ENCODE data around the gene MAFG.
"Not testable (repeated sequence)": the region's sequence is repeated elsewhere in the genome, so short reads cannot be mapped to it uniquely, and the experiment has no call there.

Gene MAFG

DNA sequence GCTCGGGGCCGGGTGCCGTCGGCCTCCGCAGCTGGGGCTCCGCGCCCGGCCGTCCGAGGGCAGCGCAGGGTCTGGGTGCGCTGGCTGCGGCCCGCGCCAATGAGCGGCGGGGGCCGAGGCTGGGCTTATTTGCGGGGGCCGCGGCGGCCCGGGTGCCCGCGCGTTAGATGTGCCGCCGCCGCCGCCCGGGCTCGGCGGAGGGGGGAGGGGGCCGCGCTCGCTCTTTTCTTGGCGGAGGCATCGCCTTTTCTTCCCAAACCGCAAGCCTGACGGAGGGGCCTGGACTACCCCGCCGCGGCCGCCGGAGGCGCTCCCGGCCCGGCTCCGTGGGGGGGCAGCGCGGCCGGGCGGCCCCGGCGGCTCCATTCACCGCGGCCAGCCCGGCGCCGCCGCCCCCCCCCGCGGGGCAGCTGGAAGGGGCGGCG, 33.6 kb upstream of the MAFG start, which contains the start of gene NOTUM:
TSS of gene NOTUM (minus strand) at position 101 of the 425 bp plus-strand sequence. CDS start 278 bp downstream, outside the sequence.
- H3K4me3 Mint-ChIP-seq, result no peak within 1 kb of the TSS
- H3K4me1 Mint-ChIP-seq, result peaks cover 13% of the 10 kb centered on the region
- peaks cover 3% of the 10 kb centered on the region for H3K27me3 Mint-ChIP-seq
- no peaks in the 10 kb centered on the region for H3K36me3 Mint-ChIP-seq
- no peak within 1 kb of the TSS for H3K27ac Mint-ChIP-seq
- no peaks in the 10 kb centered on the region for H3K9me3 Mint-ChIP-seq

- Mint-ChIP-seq H3K27ac (no peak overlapping the region), H3K4me1 (peaks cover 13% of the 10 kb centered on the region), H3K36me3 (no peaks in the 10 kb centered on the region), H3K4me3 (no peak overlapping the region), H3K9me3 (no peaks in the 10 kb centered on the region), H3K27me3 (peaks cover 3% of the 10 kb centered on the region)
These were observed 32.8 kb upstream of the MAFG start for GRCh38 chr17:81960130-81960958.

- Mint-ChIP-seq H3K4me3 (no peak overlapping the region), H3K4me1 (peaks cover 8% of the 10 kb centered on the region), H3K36me3 (no peaks in the 10 kb centered on the region), H3K27me3 (peaks cover 3% of the 10 kb centered on the region), H3K9me3 (no peaks in the 10 kb centered on the region), H3K27ac (no peak overlapping the region)
These were observed 32.0 kb upstream of the MAFG start for GRCh38 chr17:81959362-81960129.

DNA sequence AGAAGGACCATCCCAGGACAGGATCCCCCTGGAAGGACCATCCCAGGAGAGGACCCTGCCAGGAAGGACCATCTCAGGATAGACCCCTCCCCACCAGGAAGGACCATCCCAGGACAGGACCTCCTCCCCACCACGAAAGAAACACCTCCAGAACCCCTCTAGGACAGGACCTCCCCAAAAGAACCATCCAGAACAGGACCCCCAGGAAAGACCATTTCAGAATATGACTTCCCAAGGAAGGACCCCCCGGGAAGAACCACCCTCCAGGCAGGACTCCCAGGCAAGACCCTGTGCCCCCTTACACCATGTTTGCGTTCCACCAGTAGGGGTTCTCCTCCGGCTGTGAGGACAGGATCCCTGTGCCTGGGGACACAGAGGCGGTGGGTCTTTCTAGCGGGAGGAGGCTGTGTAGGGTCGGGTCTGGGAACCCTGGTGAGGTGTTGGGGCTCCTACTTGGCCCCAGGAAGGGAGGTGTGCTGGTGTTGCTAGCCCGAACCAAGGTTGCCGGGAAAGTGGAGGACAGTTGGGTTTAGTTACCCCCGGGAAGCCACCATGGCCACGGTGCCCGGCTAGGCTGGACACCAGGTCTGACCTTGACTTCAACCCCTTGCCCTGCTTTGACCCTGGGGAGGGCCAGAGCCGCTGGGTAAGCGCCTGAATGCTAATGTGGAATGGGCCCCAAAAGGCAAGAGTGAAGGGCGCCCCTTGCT, 31.3 kb upstream of the MAFG start:
- Mint-ChIP-seq H3K4me1 (peaks cover 4% of the 10 kb centered on the region), H3K36me3 (no peaks in the 10 kb centered on the region), H3K9me3 (no peaks in the 10 kb centered on the region), H3K27ac (no peak overlapping the region), H3K4me3 (peak overlapping the region; percentile 64), H3K27me3 (peaks cover 3% of the 10 kb centered on the region)

DNA sequence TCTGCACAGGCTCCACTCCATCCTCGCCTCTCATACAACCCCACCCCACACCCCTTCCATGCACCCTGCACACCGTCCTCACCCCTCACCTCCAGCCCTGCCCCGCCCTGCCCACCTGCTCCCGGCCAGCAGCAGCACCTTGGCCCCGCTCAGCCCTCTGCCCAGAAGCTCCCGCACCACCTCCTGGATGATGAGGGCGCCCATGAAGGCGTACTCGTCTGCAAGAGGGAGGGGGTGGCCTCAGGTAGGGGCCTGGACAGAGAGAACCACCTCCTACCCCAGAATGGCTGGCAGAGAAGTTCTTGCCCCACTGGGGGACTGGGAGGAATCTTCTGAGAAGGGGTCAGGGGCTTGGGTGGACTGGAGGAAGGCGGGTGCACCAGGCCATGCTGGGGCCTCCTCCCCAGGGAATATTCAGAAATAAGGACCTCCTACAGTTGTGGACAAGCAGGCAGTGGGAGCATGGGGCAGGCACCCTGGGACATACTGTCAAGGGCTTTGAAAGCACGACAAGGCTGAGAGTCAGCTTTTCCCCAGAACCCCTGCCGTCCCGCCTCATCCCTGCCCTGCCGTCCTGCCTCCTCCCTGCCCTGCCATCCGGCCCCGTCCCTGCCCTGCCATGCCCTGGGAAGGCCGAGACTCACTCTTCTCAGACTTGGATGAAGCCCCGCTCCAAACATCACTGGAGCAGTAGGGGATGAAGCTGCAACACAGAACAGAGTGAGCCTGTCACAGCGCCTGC, 30.3 kb upstream of the MAFG start:
- Mint-ChIP-seq H3K9me3 (no peaks in the 10 kb centered on the region), H3K4me1 (peaks cover 4% of the 10 kb centered on the region), H3K27me3 (peaks cover 3% of the 10 kb centered on the region), H3K4me3 (no peak overlapping the region), H3K27ac (peak overlapping the region; percentile 39), H3K36me3 (no peaks in the 10 kb centered on the region)

DNA sequence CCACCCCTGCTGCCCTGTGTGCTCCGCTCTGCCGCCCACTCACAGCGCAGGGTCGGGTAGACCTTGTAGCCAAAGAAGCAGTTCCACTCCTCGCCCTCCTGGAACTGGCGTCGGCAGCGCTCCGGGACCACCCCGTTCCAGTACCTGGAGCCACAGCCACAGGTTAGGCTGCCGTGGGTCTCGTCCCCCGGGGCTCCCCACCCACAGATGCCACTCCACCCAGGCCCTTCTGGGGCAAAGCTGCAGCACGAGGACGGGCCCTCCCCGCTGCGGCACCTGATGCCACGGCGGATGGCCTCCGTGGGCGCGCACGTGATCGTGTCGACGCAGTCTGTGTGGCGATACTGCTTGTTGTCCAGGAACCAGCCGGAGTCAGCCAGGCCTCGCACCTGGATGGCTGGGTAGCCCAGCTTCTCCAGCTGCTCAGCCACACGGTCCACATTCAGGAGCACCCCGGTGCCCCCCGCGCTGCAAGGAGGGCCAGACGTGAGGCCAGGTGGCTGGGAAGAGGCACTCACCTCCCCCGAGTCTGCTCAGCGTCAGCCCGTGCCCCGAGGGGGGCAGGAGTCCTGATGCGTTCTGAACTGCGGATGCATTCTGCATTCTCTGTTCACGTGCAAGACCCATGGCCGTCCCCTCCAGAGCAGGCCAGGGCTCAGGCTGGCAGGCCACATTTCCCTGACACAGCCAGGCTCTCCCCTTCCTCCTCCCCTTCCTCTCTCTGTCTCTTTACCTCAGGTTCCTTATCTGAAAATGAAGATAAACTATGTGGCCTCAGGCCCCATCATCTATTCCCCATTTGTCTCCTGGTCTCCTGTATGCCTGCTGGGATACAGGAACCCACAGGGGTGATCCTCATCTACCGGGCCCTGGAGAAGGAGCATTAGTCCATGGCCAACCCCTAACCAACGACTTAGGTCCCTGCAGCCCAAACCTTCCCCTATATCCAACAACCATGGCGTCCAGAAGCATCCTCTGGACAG, 29.4 kb upstream of the MAFG start:
- Mint-ChIP-seq H3K9me3 (no peaks in the 10 kb centered on the region), H3K4me3 (no peak overlapping the region), H3K27ac (peak overlapping the region; percentile 39), H3K36me3 (no peaks in the 10 kb centered on the region), H3K27me3 (peaks cover 3% of the 10 kb centered on the region), H3K4me1 (peaks cover 4% of the 10 kb centered on the region)

GRCh38 chr17:81955756-81956544, 28.4 kb upstream of the MAFG start:
- H3K4me1 Mint-ChIP-seq, result peaks cover 4% of the 10 kb centered on the region
- peaks cover 3% of the 10 kb centered on the region for H3K27me3 Mint-ChIP-seq
- H3K9me3 Mint-ChIP-seq, result no peaks in the 10 kb centered on the region
- no peaks in the 10 kb centered on the region for H3K36me3 Mint-ChIP-seq
- no peak overlapping the region for H3K4me3 Mint-ChIP-seq
- no peak overlapping the region for H3K27ac Mint-ChIP-seq

DNA sequence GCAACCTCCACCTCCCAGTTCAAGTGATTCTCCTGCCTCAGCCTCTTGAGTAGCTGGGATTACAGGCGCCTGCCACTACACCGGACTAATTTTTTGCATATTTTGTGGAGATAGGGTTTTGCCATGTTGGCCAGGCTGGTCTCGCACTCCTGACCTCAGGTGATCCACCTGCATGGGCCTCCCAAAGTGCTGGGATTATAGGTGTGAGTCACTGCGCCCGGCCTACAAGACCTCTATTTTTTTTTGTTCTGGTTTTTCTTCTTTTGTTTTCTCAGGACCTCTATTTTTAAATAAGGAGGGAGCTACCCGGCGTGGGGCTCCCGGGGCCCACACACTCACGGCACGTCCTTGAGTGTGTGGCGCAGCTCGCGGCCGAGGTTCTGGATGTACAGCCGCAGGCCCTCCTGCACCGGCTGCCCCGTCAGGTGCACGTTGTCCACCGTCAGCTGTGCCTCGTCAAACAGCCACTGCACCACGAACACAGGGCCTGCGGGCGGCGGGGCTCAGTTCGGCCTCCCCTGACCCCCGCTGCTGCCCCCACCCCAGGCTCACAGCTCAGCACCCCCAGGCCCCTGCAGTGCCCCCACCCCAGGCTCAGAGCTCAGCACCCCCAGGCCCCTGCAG, 27.6 kb upstream of the MAFG start:
- H3K4me3 Mint-ChIP-seq, result no peak overlapping the region
- H3K9me3 Mint-ChIP-seq, result no peaks in the 10 kb centered on the region
- peaks cover 4% of the 10 kb centered on the region for H3K4me1 Mint-ChIP-seq
- H3K27ac Mint-ChIP-seq, result no peak overlapping the region
- H3K36me3 Mint-ChIP-seq, result no peaks in the 10 kb centered on the region
- peaks cover 3% of the 10 kb centered on the region for H3K27me3 Mint-ChIP-seq

- peaks cover 4% of the 10 kb centered on the region for H3K4me1 Mint-ChIP-seq
- peaks cover 3% of the 10 kb centered on the region for H3K27me3 Mint-ChIP-seq
- no peak overlapping the region for H3K4me3 Mint-ChIP-seq
- no peaks in the 10 kb centered on the region for H3K9me3 Mint-ChIP-seq
- no peak overlapping the region for H3K27ac Mint-ChIP-seq
- no peaks in the 10 kb centered on the region for H3K36me3 Mint-ChIP-seq
These were observed 26.9 kb upstream of the MAFG start for GRCh38 chr17:81954131-81955057.

DNA sequence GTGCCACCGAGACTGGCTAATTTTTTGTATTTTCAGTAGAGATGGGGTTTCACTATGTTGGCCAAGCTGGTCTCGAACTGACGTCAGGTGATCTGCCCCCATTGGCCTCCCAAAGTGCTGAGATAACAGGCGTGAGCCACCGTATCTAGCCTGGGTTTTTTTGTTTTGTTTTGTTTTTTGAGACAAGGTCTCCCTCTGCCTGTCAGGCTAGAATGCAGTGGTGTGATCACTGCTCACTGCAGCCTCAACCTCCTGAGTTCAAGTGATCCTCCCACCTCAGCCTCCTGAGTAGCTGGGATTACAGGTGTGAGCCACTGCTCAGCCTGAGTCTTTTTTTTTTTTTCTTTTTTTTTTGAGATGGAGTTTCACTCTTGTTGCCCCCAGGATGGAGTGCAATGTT, 25.9 kb upstream of the MAFG start:
- not testable (repeated sequence) for H3K27me3 Mint-ChIP-seq, H3K9me3 Mint-ChIP-seq, H3K4me3 Mint-ChIP-seq, H3K36me3 Mint-ChIP-seq, H3K27ac Mint-ChIP-seq, H3K4me1 Mint-ChIP-seq

DNA sequence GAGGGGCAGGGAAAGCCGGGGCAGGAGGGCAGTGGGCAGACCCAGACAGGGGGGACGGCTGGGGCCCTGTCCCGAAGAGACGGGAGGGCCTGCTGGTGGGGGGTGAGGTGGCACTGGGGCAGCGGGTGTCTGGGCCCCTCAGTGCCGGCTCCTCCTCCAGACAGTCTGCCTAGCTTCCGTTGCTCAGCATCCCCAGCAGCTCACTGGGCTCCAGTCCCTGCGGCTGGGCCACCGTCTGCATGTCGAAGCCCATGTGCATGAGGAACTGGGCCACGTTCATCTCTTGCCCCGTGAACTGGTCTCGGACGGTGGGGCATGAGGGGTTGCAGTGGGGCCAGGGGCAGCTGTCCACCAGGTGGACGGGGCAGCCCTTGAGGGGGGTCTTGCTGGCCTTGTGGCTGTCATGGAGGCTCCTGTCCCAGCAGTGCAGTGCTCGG, 25.3 kb upstream of the MAFG start:
- H3K36me3 Mint-ChIP-seq, result no peaks in the 10 kb centered on the region
- no peaks in the 10 kb centered on the region for H3K4me1 Mint-ChIP-seq
- no peak overlapping the region for H3K27ac Mint-ChIP-seq
- H3K9me3 Mint-ChIP-seq, result no peaks in the 10 kb centered on the region
- H3K4me3 Mint-ChIP-seq, result no peak overlapping the region
- H3K27me3 Mint-ChIP-seq, result peaks cover 2% of the 10 kb centered on the region

DNA sequence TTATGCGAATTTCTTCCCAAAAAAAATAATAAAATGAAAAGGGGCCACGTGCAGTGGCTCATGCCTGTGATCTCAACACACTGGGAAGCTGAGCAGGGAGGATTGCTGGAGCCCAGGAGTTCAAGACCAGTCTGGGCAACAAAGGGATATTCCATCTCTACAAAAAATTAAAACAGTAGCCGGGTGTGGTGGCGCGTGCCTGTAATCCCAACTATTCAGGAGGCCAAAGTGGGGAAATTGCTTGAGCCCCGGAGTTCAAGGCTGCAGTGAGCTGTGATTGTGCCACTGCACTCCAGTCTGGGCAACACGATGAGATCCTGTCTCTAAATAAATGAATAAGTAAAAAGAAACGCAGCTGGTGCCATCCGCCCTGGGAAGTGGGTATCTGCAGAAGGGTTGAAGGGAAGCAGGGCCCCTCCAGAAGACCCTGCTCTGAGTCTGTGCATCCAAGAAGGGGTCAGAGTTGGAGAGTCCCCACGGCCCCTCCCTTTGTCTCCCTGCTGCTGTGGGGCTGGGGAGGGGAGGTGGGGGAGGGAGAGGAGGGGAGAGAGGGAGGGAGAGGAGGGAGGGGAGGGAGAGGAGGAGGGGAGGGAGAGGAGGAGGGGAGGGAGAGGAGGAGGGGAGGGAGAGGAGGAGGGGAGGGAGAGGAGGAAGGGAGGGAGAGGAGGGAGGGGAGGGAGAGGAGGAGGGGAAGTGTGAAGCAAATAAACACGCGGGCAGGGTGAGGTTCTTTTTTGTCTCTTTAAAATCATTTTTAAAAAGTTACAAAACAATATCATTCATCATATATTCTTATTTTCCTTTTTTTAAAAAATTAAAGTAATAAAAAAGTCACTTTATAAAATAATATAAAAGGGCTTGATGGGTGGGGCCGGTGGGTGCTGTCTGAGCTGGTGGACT, 24.5 kb upstream of the MAFG start:
- H3K9me3 Mint-ChIP-seq, result no peaks in the 10 kb centered on the region
- H3K4me3 Mint-ChIP-seq, result no peak overlapping the region
- no peak overlapping the region for H3K27ac Mint-ChIP-seq
- no peaks in the 10 kb centered on the region for H3K4me1 Mint-ChIP-seq
- H3K27me3 Mint-ChIP-seq, result no peaks in the 10 kb centered on the region
- no peaks in the 10 kb centered on the region for H3K36me3 Mint-ChIP-seq

All from activated naive CD4-positive, alpha-beta T cell treated with anti-CD3 and anti-CD28 coated beads, Interleukin-2, amount 50 U/mL, for 24 hours (primary cell).